Stimulated activated CD4-positive, alpha-beta T cell treated with anti-CD3 and anti-CD28 coated beads, Interleukin-12 subunit alpha, Interleukin-12 subunit beta, amount 100 ng/mL, for 48 hours (primary cell): Measurements from ENCODE around the gene PATJ.
"Not testable (repeated sequence)": the region's sequence is repeated elsewhere in the genome, so short reads cannot be mapped to it uniquely, and the experiment has no call there.

Experiments
- DNase-seq, 3 donors: peaks; one replicate each; pipeline ENCODE4 v3.0.0-alpha.2; 2020; ENCODE audit warnings: low read depth in 2 of 3, low spot score in 1 of 3

The PATJ gene

GRCh38 chr1:62144238-62144831 is 402.1 kb downstream of the PATJ start:
- peak in 2 of 3 donors; percentile 12 to 38 for DNase-seq

GRCh38 chr1:62159940-62160348 is 417.7 kb downstream of the PATJ start:
- no peak for DNase-seq

GRCh38 chr1:62161711-62162110 is 419.4 kb downstream of the PATJ start:
- DNase-seq = no peak

- not testable (repeated sequence) for DNase-seq
These were observed 428.1 kb downstream of the PATJ start for GRCh38 chr1:62170380-62170779.

- peak in 2 of 3 donors; percentile 7 to 45 for DNase-seq
These were observed 433.4 kb downstream of the PATJ start for GRCh38 chr1:62175568-62176179.

GRCh38 chr1:62176597-62177312 is 434.5 kb downstream of the PATJ start:
- no peak for DNase-seq

- DNase-seq = no peak
These were observed 435.3 kb downstream of the PATJ start for GRCh38 chr1:62177621-62178020.

- DNase-seq = no peak
These were observed 436.1 kb downstream of the PATJ start for GRCh38 chr1:62178372-62178771.

GRCh38 chr1:62180054-62180453 is 437.8 kb downstream of the PATJ start:
- not testable (repeated sequence) for DNase-seq

- DNase-seq = no peak
These were observed 438.4 kb downstream of the PATJ start for GRCh38 chr1:62180639-62181038.

- DNase-seq = no peak
These were observed 439.3 kb downstream of the PATJ start for GRCh38 chr1:62181532-62181931.

GRCh38 chr1:62182157-62182556 is 439.9 kb downstream of the PATJ start:
- not testable (repeated sequence) for DNase-seq

- DNase-seq = not testable (repeated sequence)
These were observed 441.1 kb downstream of the PATJ start for GRCh38 chr1:62183164-62184020.

GRCh38 chr1:62184336-62184735 is 442.1 kb downstream of the PATJ start:
- no peak for DNase-seq

- DNase-seq = not testable (repeated sequence)
These were observed 443.0 kb downstream of the PATJ start for GRCh38 chr1:62185233-62185632.

- DNase-seq = no peak
These were observed 443.4 kb downstream of the PATJ start for GRCh38 chr1:62185677-62186076.

GRCh38 chr1:62187548-62187947 is 445.3 kb downstream of the PATJ start:
- DNase-seq = no peak

- DNase-seq = no peak
These were observed 445.8 kb downstream of the PATJ start for GRCh38 chr1:62188111-62188510.

GRCh38 chr1:62194651-62195544 is 452.6 kb downstream of the PATJ start, which contains the start of gene L1TD1:
L1TD1 (plus strand) TSS chr1:62194849; CDS start chr1:62206629, 11,780 bp downstream.
- no peak for DNase-seq

GRCh38 chr1:62196086-62196690 is 453.9 kb downstream of the PATJ start:
- no peak for DNase-seq
